Bronchial epithelial cell (primary cell): ENCODE measurements around the gene FN3K. TPM values are rescaled to one million over a fixed set of nuclear protein-coding genes. Genes with fewer than 3 reads are reported as not detected.

Experiments used
- DNase-seq: peaks from one replicate; pipeline ENCODE4 v3.0.0-alpha.2; 2010; ENCODE audit warnings: low read depth
- FAIRE-seq: peaks from 2 replicates; lab custom pipeline; 2011; peaks lifted over from hg19 to GRCh38; lab: Jason Lieb, UNC
- H3K27me3 ChIP-seq: 2 replicates; pipeline ENCODE4 v1.5.1; 2011; ENCODE audit warnings: low read length; ENCODE audit not compliant: control insufficient read depth, insufficient read depth
- H3K36me3 ChIP-seq: 2 replicates; pipeline ENCODE4 v1.5.1; 2011; ENCODE audit warnings: low read length; ENCODE audit not compliant: control insufficient read depth, insufficient read depth
- H3K4me3 ChIP-seq: 2 replicates; pipeline ENCODE4 v1.5.1; 2011; ENCODE audit warnings: mild to moderate bottlenecking, low read depth, low read length, control low read depth
- CTCF ChIP-seq: IDR thresholded peaks from 2 replicates; pipeline ENCODE4 v1.5.1; 2011; ENCODE audit warnings: mild to moderate bottlenecking, moderate library complexity, low read length, control low read depth, inconsistent platforms; ENCODE audit not compliant: insufficient read depth, severe bottlenecking
- total RNA-seq: library from RNA; depleted of rRNA; stranded (reverse); fragments of >200 nt; gene quantifications from 2 replicates; pipeline ENCODE4 v1.2.1, GENCODE V29; 2014

FN3K gene
- total RNA-seq, 1 donor from 2014 or later: 3.7 TPM

- FAIRE-seq: no peak
- no peak for TF ChIP-seq CTCF
- peak; percentile 60 for DNase-seq
- Histone ChIP-seq H3K4me3 (no peak overlapping the region), H3K27me3 (no peaks in the 10 kb centered on the region), H3K36me3 (peaks cover 6% of the 10 kb centered on the region)
These were observed 19.1 kb downstream of the FN3K start for GRCh38 chr17:82754297-82755208.

- H3K36me3 ChIP-seq: peaks cover 6% of the 10 kb centered on the region
- no peak for TF ChIP-seq CTCF
These were observed 20.8 kb downstream of the FN3K start for GRCh38 chr17:82756166-82756565.

GRCh38 chr17:82765371-82765770 lies 30.0 kb downstream of the FN3K start:
- Histone ChIP-seq H3K4me3 (no peak overlapping the region), H3K27me3 (no peaks in the 10 kb centered on the region), H3K36me3 (peaks cover 10% of the 10 kb centered on the region)
- TF ChIP-seq CTCF: no peak
- FAIRE-seq (no peak), DNase-seq (no peak)

More at GRCh38 chr17:82756166-82756565, 20.8 kb downstream of the FN3K start:
- FAIRE-seq (no peak), DNase-seq (no peak)
- H3K4me3 ChIP-seq: no peak overlapping the region
- H3K27me3 ChIP-seq: no peaks in the 10 kb centered on the region

- peak; percentile 42 for TF ChIP-seq CTCF
- DNase-seq (peak; percentile 36), FAIRE-seq (no peak)
- Histone ChIP-seq H3K36me3 (peaks cover 10% of the 10 kb centered on the region), H3K4me3 (no peak overlapping the region), H3K27me3 (no peaks in the 10 kb centered on the region)
These were observed 31.8 kb downstream of the FN3K start for GRCh38 chr17:82767041-82767754.

GRCh38 chr17:82769041-82769440 lies 33.6 kb downstream of the FN3K start:
- Histone ChIP-seq H3K36me3 (peaks cover 17% of the 10 kb centered on the region), H3K27me3 (no peaks in the 10 kb centered on the region), H3K4me3 (no peak overlapping the region)
- TF ChIP-seq CTCF: no peak
- DNase-seq (no peak), FAIRE-seq (no peak)
